Keratinocyte (primary cell): ENCODE results near the gene ZNF350. TPM values are rescaled to one million over a fixed set of nuclear protein-coding genes. Genes with fewer than 3 reads are reported as not detected.
"Not testable (repeated sequence)": the region's sequence is repeated elsewhere in the genome, so short reads cannot be mapped to it uniquely, and the experiment has no call there.

Experiments
- DNase-seq: peaks from one replicate; pipeline ENCODE4 v3.0.0-alpha.2; 2011; ENCODE audit warnings: low read depth, missing footprints, low spot score
- FAIRE-seq: peaks from 2 replicates; lab custom pipeline; 2011; peaks lifted over from hg19 to GRCh38; lab: Jason Lieb, UNC
- H2AFZ ChIP-seq: 2 replicates; pipeline ENCODE4 v1.6.0; 2012; ENCODE audit warnings: low read length, control low read depth, inconsistent platforms; ENCODE audit not compliant: control insufficient read depth
- H3K27ac ChIP-seq: 2 replicates; pipeline ENCODE4 v1.5.1; 2011; ENCODE audit warnings: low read length; ENCODE audit not compliant: control insufficient read depth, insufficient read depth
- H3K27me3 ChIP-seq: 3 replicates; pipeline ENCODE4 v1.6.0; 2011; ENCODE audit warnings: low read length; ENCODE audit not compliant: control insufficient read depth, insufficient read depth; ENCODE audit errors: extremely low read depth
- H3K36me3 ChIP-seq, 2 experiments: 2 replicates in 1 of 2; 3 replicates in 1 of 2; pipeline ENCODE4 v1.5.1; 2011; ENCODE audit warnings: low read length in 2 of 2, mild to moderate bottlenecking in 1 of 2; ENCODE audit not compliant: control insufficient read depth in 2 of 2, insufficient read depth in 2 of 2; ENCODE audit errors: extremely low read depth in 1 of 2
- H3K4me1 ChIP-seq: 3 replicates; pipeline ENCODE4 v1.5.1; 2011; ENCODE audit warnings: low read length; ENCODE audit not compliant: control insufficient read depth, insufficient read depth; ENCODE audit errors: extremely low read depth
- H3K4me2 ChIP-seq: 3 replicates; pipeline ENCODE4 v1.6.0; 2011; ENCODE audit warnings: low read depth, low read length; ENCODE audit not compliant: control insufficient read depth, insufficient read depth; ENCODE audit errors: extremely low read depth
- H3K4me3 ChIP-seq, 3 experiments: fragments of 200-600 bp in 1 of 3; sonication (generic) in 1 of 3; 2 replicates in 2 of 3; 3 replicates in 1 of 3; pipeline ENCODE4 v1.5.1; 2011 to 2016; ENCODE audit warnings: low read length in 3 of 3, mild to moderate bottlenecking in 3 of 3, control low read depth in 2 of 3, inconsistent platforms in 1 of 3, low read depth in 1 of 3, mixed read lengths in 1 of 3, mixed run types in 1 of 3, moderate library complexity in 1 of 3; ENCODE audit not compliant: control insufficient read depth in 2 of 3, insufficient read depth in 2 of 3; ENCODE audit errors: extremely low read depth in 1 of 3
- H3K79me2 ChIP-seq: 2 replicates; pipeline ENCODE4 v1.6.0; 2012; ENCODE audit warnings: low read length; ENCODE audit not compliant: control insufficient read depth, insufficient read depth
- H3K9ac ChIP-seq: 3 replicates; pipeline ENCODE4 v1.6.0; 2011; ENCODE audit warnings: low read length; ENCODE audit not compliant: control insufficient read depth, insufficient read depth; ENCODE audit errors: extremely low read depth
- H3K9me1 ChIP-seq: 3 replicates; pipeline ENCODE4 v1.6.0; 2011; ENCODE audit warnings: low read length; ENCODE audit not compliant: control insufficient read depth, insufficient read depth; ENCODE audit errors: extremely low read depth
- H3K9me3 ChIP-seq: 2 replicates; pipeline ENCODE4 v1.5.1; 2012; ENCODE audit warnings: low read depth, low read length; ENCODE audit not compliant: control insufficient read depth
- H4K20me1 ChIP-seq: 3 replicates; pipeline ENCODE4 v1.6.0; 2011; ENCODE audit warnings: low read length; ENCODE audit not compliant: control insufficient read depth, insufficient read depth; ENCODE audit errors: extremely low read depth
- CTCF ChIP-seq, 3 experiments: IDR thresholded peaks in 1 of 3; conservative IDR thresholded peaks in 1 of 3; optimal IDR thresholded peaks in 1 of 3; 2 replicates in 2 of 3; 3 replicates in 1 of 3; pipeline versions ENCODE3 to v1.5.1; 2011; ENCODE audit warnings: low read length in 3 of 3, mild to moderate bottlenecking in 3 of 3, moderate library complexity in 2 of 3, control low read depth in 1 of 3, inconsistent platforms in 1 of 3; ENCODE audit not compliant: insufficient read depth in 2 of 3; ENCODE audit errors: extremely low read depth in 1 of 3
- EZH2 ChIP-seq: IDR thresholded peaks from one replicate; pipeline ENCODE4 v1.6.1; 2012; ENCODE audit warnings: inconsistent platforms, mild to moderate bottlenecking, low read length, moderate library complexity
- dilution Hi-C: fragments of 300-500 bp; cut with MboI; formaldehyde crosslinking; loops from one replicate; pipeline ENCODE4 v1.7.0; 2020; ENCODE audit warnings: low sequenced_read_pairs; ENCODE audit not compliant: extremely low pct_ligation_motif_present
- polyA plus RNA-seq, 5 experiments: library from polyadenylated mRNA; depleted of rRNA in 3 of 5; stranded (reverse) in 3 of 5; stranded (forward) in 1 of 5; unstranded in 1 of 5; fragments of >200 nt; gene quantifications; 1 replicate in 1 of 5; 2 replicates in 3 of 5; 3 replicates in 1 of 5; pipeline versions ENCODE4 v1.2.1 to v1.2.3, GENCODE V29; 2011 to 2012; ENCODE audit warnings: missing spikeins in 2 of 5, low read depth in 1 of 5, low replicate concordance in 1 of 5

Gene ZNF350
- polyA plus RNA-seq, 1 donor (not counting 4 experiments of a cell fraction or from before 2014, with no cell fraction given) = 6.0 TPM

- H4K20me1 ChIP-seq, H3K27me3 ChIP-seq, DNase-seq, FAIRE-seq, H2AFZ ChIP-seq, H3K9ac ChIP-seq, H3K4me1 ChIP-seq, H3K4me3 ChIP-seq, H3K9me3 ChIP-seq, H3K4me2 ChIP-seq, H3K9me1 ChIP-seq, dilution Hi-C loops, H3K27ac ChIP-seq: not testable (repeated sequence)
- H3K36me3 ChIP-seq = peaks cover 5 to 21% of the 10 kb centered on the region in 2 experiments
- H3K79me2 ChIP-seq = peaks cover 23% of the 10 kb centered on the region
These were observed 37.8 kb upstream of the ZNF350 start for GRCh38 chr19:52024478-52024877.

- H3K4me3 ChIP-seq = no peak overlapping the region
- TF ChIP-seq EZH2 (no peak), CTCF (optimal IDR thresholded peaks at IDR 0.05 in 1 of 3, IDR thresholded peaks at IDR 0.05 in 1 of 3, conservative IDR thresholded peaks at IDR 0.05 in 1 of 3; ENCODE audit: extremely low read depth in 1 of 3, insufficient read depth in 2 of 3, low read length in 3 of 3) (no peak)
- no peak for DNase-seq
- H3K4me1 ChIP-seq = peaks cover 1% of the 10 kb centered on the region
- H3K27ac ChIP-seq = no peak overlapping the region
- no peaks in the 10 kb centered on the region for H3K27me3 ChIP-seq
- H3K9me1 ChIP-seq = no peaks in the 10 kb centered on the region
- dilution Hi-C loops = no loop called here
- H3K9me3 ChIP-seq = peaks cover 4% of the 10 kb centered on the region
- H4K20me1 ChIP-seq = no peaks in the 10 kb centered on the region
- no peak overlapping the region for H3K9ac ChIP-seq
- no peak overlapping the region for H2AFZ ChIP-seq
- peaks cover 9 to 28% of the 10 kb centered on the region in 2 experiments for H3K36me3 ChIP-seq
- FAIRE-seq = no peak
- peaks cover 13% of the 10 kb centered on the region for H3K79me2 ChIP-seq
- no peak overlapping the region for H3K4me2 ChIP-seq
These were observed 35.6 kb upstream of the ZNF350 start for GRCh38 chr19:52022193-52022592.

- Histone ChIP-seq H3K9ac (no peak overlapping the region), H3K4me1 (no peaks in the 10 kb centered on the region), H3K4me3 (no peak overlapping the region), H4K20me1 (no peaks in the 10 kb centered on the region), H2AFZ (no peak overlapping the region), H3K27ac (no peak overlapping the region), H3K79me2 (peaks cover 5% of the 10 kb centered on the region), H3K4me2 (no peak overlapping the region), H3K9me1 (no peaks in the 10 kb centered on the region), H3K27me3 (no peaks in the 10 kb centered on the region), H3K36me3 (peaks cover 19 to 29% of the 10 kb centered on the region in 2 experiments), H3K9me3 (peaks cover 7% of the 10 kb centered on the region)
- dilution Hi-C loops = no loop called here
- DNase-seq (no peak), FAIRE-seq (no peak)
- TF ChIP-seq CTCF (optimal IDR thresholded peaks at IDR 0.05 in 1 of 3, IDR thresholded peaks at IDR 0.05 in 1 of 3, conservative IDR thresholded peaks at IDR 0.05 in 1 of 3; ENCODE audit: extremely low read depth in 1 of 3, insufficient read depth in 2 of 3, low read length in 3 of 3) (no peak), EZH2 (no peak)
These were observed 33.9 kb upstream of the ZNF350 start for GRCh38 chr19:52020506-52020905.
